ENCODE data around the gene TRIM28. TPM values are rescaled to one million over a fixed set of nuclear protein-coding genes. Genes with fewer than 3 reads are reported as not detected.

The TRIM28 gene
- total and polyA plus RNA-seq, 9 of the 15 experiments (the other 6 are each of a cell fraction or from before 2014, with no cell fraction given): 12.1 to 797 (median 490) TPM

DNA sequence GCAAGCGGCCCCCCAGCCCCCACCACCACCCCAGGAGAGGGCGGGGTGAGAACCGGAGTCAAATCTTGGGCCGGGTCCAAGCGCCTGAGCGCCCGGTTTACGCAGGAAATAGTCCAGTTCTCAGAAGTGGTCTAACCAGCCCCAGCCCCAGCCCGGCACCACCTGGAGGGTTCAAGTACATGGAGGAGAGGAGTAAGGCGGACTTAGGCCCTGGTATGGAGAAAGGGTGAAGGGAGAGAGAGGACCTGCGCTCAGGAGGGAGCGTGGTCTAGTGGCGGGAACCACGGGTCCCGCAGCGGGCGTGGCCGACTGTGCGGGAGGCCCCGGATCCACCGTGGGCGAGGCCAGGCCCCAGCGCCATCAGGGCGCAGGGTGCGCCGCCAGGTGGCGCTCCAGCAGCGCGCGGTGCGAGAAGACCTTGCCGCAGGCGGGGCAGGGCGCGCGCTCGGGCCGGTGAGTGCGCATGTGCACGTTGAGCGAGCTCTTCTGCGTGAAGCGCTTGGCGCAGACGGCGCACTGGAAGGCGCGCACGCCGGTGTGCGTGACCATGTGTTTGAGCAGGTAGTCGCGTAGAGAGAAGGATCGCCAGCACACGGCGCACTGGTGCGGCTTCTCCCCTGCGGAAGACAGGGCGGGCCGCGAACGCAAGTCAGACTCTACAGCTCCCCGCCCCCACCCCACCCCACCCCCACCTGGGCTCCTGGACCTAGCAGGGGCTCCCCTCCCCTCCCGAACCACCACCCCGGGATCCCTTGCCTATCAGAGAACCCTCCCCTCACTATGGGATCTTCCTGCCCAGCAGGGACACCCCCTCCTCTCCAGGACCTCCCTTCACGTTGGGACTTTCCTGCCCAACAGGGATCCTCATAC is 29.9 kb upstream of the TRIM28 start (continued):
- TF ChIP-seq, protein P1, sequence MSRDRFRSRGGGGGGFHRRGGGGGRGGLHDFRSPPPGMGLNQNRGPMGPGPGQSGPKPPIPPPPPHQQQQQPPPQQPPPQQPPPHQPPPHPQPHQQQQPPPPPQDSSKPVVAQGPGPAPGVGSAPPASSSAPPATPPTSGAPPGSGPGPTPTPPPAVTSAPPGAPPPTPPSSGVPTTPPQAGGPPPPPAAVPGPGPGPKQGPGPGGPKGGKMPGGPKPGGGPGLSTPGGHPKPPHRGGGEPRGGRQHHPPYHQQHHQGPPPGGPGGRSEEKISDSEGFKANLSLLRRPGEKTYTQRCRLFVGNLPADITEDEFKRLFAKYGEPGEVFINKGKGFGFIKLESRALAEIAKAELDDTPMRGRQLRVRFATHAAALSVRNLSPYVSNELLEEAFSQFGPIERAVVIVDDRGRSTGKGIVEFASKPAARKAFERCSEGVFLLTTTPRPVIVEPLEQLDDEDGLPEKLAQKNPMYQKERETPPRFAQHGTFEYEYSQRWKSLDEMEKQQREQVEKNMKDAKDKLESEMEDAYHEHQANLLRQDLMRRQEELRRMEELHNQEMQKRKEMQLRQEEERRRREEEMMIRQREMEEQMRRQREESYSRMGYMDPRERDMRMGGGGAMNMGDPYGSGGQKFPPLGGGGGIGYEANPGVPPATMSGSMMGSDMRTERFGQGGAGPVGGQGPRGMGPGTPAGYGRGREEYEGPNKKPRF (IDR thresholded peaks at IDR 0.05; ENCODE audit: low read depth, low read length): no peak
- TF ChIP-seq ETV6 (IDR thresholded peaks at IDR 0.05; ENCODE audit: borderline replicate concordance in 1 of 2, low read depth in 2 of 2, low read length in 1 of 2) (no peak), ETV6 (CRISPR knock-in tag; IDR thresholded peaks at IDR 0.05; ENCODE audit: borderline replicate concordance) (no peak), STAT5B (CRISPR knock-in tag; IDR thresholded peaks at IDR 0.05) (no peak), NRF1 (conservative IDR thresholded peaks at IDR 0.05 in 1 of 2, IDR thresholded peaks at IDR 0.05 in 1 of 2) (peak; percentile 93 to 95), TCF3 (CRISPR knock-in tag; IDR thresholded peaks at IDR 0.05) (peak; percentile 48), FOXM1 (IDR thresholded peaks at IDR 0.05; ENCODE audit: low read depth) (no peak), FOXM1 (CRISPR knock-in tag; IDR thresholded peaks at IDR 0.05; ENCODE audit: low read depth) (no peak), ZNF586 (CRISPR knock-in tag; conservative IDR thresholded peaks at IDR 0.05) (no peak), ZNF830 (CRISPR knock-in tag; IDR thresholded peaks at IDR 0.05) (no peak), TCF7L2 (IDR thresholded peaks at IDR 0.05; ENCODE audit: low read depth, low read length) (no peak), FOSL1 (tag; conservative IDR thresholded peaks at IDR 0.05) (no peak)
- TF ChIP-seq, protein P2, sequence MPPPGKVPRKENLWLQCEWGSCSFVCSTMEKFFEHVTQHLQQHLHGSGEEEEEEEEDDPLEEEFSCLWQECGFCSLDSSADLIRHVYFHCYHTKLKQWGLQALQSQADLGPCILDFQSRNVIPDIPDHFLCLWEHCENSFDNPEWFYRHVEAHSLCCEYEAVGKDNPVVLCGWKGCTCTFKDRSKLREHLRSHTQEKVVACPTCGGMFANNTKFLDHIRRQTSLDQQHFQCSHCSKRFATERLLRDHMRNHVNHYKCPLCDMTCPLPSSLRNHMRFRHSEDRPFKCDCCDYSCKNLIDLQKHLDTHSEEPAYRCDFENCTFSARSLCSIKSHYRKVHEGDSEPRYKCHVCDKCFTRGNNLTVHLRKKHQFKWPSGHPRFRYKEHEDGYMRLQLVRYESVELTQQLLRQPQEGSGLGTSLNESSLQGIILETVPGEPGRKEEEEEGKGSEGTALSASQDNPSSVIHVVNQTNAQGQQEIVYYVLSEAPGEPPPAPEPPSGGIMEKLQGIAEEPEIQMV (tag; conservative IDR thresholded peaks at IDR 0.05; ENCODE audit: low read depth): no peak
- TF ChIP-seq, protein P3, sequence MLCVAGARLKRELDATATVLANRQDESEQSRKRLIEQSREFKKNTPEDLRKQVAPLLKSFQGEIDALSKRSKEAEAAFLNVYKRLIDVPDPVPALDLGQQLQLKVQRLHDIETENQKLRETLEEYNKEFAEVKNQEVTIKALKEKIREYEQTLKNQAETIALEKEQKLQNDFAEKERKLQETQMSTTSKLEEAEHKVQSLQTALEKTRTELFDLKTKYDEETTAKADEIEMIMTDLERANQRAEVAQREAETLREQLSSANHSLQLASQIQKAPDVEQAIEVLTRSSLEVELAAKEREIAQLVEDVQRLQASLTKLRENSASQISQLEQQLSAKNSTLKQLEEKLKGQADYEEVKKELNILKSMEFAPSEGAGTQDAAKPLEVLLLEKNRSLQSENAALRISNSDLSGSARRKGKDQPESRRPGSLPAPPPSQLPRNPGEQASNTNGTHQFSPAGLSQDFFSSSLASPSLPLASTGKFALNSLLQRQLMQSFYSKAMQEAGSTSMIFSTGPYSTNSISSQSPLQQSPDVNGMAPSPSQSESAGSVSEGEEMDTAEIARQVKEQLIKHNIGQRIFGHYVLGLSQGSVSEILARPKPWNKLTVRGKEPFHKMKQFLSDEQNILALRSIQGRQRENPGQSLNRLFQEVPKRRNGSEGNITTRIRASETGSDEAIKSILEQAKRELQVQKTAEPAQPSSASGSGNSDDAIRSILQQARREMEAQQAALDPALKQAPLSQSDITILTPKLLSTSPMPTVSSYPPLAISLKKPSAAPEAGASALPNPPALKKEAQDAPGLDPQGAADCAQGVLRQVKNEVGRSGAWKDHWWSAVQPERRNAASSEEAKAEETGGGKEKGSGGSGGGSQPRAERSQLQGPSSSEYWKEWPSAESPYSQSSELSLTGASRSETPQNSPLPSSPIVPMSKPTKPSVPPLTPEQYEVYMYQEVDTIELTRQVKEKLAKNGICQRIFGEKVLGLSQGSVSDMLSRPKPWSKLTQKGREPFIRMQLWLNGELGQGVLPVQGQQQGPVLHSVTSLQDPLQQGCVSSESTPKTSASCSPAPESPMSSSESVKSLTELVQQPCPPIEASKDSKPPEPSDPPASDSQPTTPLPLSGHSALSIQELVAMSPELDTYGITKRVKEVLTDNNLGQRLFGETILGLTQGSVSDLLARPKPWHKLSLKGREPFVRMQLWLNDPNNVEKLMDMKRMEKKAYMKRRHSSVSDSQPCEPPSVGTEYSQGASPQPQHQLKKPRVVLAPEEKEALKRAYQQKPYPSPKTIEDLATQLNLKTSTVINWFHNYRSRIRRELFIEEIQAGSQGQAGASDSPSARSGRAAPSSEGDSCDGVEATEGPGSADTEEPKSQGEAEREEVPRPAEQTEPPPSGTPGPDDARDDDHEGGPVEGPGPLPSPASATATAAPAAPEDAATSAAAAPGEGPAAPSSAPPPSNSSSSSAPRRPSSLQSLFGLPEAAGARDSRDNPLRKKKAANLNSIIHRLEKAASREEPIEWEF (CRISPR knock-in tag; IDR thresholded peaks at IDR 0.05): no peak
- TF ChIP-seq, protein P4, sequence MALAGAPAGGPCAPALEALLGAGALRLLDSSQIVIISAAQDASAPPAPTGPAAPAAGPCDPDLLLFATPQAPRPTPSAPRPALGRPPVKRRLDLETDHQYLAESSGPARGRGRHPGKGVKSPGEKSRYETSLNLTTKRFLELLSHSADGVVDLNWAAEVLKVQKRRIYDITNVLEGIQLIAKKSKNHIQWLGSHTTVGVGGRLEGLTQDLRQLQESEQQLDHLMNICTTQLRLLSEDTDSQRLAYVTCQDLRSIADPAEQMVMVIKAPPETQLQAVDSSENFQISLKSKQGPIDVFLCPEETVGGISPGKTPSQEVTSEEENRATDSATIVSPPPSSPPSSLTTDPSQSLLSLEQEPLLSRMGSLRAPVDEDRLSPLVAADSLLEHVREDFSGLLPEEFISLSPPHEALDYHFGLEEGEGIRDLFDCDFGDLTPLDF (CRISPR knock-in tag; IDR thresholded peaks at IDR 0.05): peak; percentile 52; the same call in 1 of the 2 replicates

Measured in K562 (cell line).